H1 (cell line): ENCODE data around the gene SYNGR3. TPM values are rescaled to one million over a fixed set of nuclear protein-coding genes. Genes with fewer than 3 reads are reported as not detected.

ENCODE experiments used
- CTCF ChIA-PET: fragments of 300-600 bp; sonication (Branson Sonifier 250); formaldehyde crosslinking; loops from one replicate; lab custom pipeline; 2021; ENCODE audit not compliant: partially characterized antibody; lab: Charles Lee
- POLR2A ChIA-PET: fragments of 300-600 bp; sonication (Branson Sonifier 250); formaldehyde crosslinking; loops from one replicate; lab custom pipeline; 2021; ENCODE audit warnings: inconsistent platforms; ENCODE audit not compliant: partially characterized antibody; lab: Charles Lee
- DNase-seq, 2 experiments: peaks; one replicate each; pipeline versions ENCODE4 v3.0.0 to v3.0.0-alpha.2; 2010 to 2022; ENCODE audit warnings: low spot score in 2 of 2, low read depth in 1 of 2, mixed read lengths in 1 of 2
- FAIRE-seq: peaks from 2 replicates; lab custom pipeline; 2011; peaks lifted over from hg19 to GRCh38; lab: Jason Lieb, UNC
- H2AFZ ChIP-seq: 2 replicates; pipeline ENCODE4 v1.8.1; 2012; ENCODE audit warnings: low read length, inconsistent platforms
- H2AK5ac ChIP-seq: 2 replicates; pipeline ENCODE4 v1.6.1; 2013; ENCODE audit warnings: low read depth, low read length
- H2BK120ac ChIP-seq: replicated peaks from 2 replicates; pipeline ENCODE3; 2013; ENCODE audit warnings: low read depth, low read length, inconsistent platforms
- H2BK12ac ChIP-seq: 2 replicates; pipeline ENCODE4 v1.6.1; 2013; ENCODE audit warnings: low read depth, low read length
- H2BK15ac ChIP-seq: 2 replicates; pipeline ENCODE4 v1.6.1; 2013; ENCODE audit warnings: low read length
- H2BK20ac ChIP-seq: 2 replicates; pipeline ENCODE4 v1.6.1; 2013; ENCODE audit warnings: low read length
- H2BK5ac ChIP-seq: 2 replicates; pipeline ENCODE4 v1.6.1; 2013; ENCODE audit warnings: low read depth, low read length
- H3K14ac ChIP-seq: 2 replicates; pipeline ENCODE4 v1.6.1; 2013; ENCODE audit warnings: inconsistent platforms; ENCODE audit not compliant: insufficient read length
- H3K18ac ChIP-seq: 2 replicates; pipeline ENCODE4 v1.6.1; 2013; ENCODE audit warnings: low read length; ENCODE audit errors: extremely low read depth
- H3K23ac ChIP-seq: 2 replicates; pipeline ENCODE4 v1.6.1; 2013; ENCODE audit warnings: inconsistent platforms; ENCODE audit not compliant: insufficient read length
- H3K23me2 ChIP-seq: 2 replicates; pipeline ENCODE4 v1.6.1; 2013; ENCODE audit warnings: low read depth, low read length
- H3K27ac ChIP-seq: 2 replicates; pipeline ENCODE4 v1.6.1; 2011; ENCODE audit warnings: low read depth, low read length, inconsistent platforms
- H3K27me3 ChIP-seq, 4 experiments: replicated peaks in 1 of 4; 1 replicate in 1 of 4; 2 replicates in 3 of 4; pipeline versions ENCODE4 v1.6.1 to v1.8.1; 2011 to 2013; ENCODE audit warnings: low read length in 3 of 4, mild to moderate bottlenecking in 3 of 4, inconsistent platforms in 2 of 4, mixed read lengths in 2 of 4, moderate library complexity in 1 of 4; ENCODE audit not compliant: control insufficient read depth in 3 of 4, insufficient read depth in 3 of 4; ENCODE audit errors: extremely low read depth in 1 of 4
- H3K36me3 ChIP-seq, 4 experiments: 2 replicates each; pipeline versions ENCODE4 v1.6.1 to v1.8.1; 2011 to 2013; ENCODE audit warnings: mild to moderate bottlenecking in 4 of 4, low read length in 3 of 4, moderate library complexity in 2 of 4, control low read depth in 1 of 4, inconsistent platforms in 1 of 4; ENCODE audit not compliant: insufficient read depth in 4 of 4, control insufficient read depth in 2 of 4
- H3K4ac ChIP-seq: replicated peaks from 2 replicates; pipeline ENCODE3; 2013; ENCODE audit warnings: low read length, low read depth, mixed read lengths, inconsistent platforms; ENCODE audit not compliant: insufficient read length
- H3K4me1 ChIP-seq, 4 experiments: replicated peaks in 1 of 4; 1 replicate in 1 of 4; 2 replicates in 3 of 4; pipeline versions ENCODE4 v1.6.1 to v1.8.1; 2011 to 2013; ENCODE audit warnings: low read length in 3 of 4, inconsistent platforms in 2 of 4, mixed read lengths in 1 of 4; ENCODE audit not compliant: insufficient read depth in 4 of 4, control insufficient read depth in 3 of 4
- H3K4me2 ChIP-seq, 2 experiments: 2 replicates each; pipeline versions ENCODE4 v1.6.1 to v1.8.1; 2011 to 2013; ENCODE audit warnings: low read depth in 2 of 2, low read length in 2 of 2, control low read depth in 1 of 2, inconsistent platforms in 1 of 2, mild to moderate bottlenecking in 1 of 2; ENCODE audit not compliant: insufficient read depth in 1 of 2
- H3K4me3 ChIP-seq, 4 experiments: fragments of 200-600, 300-600 bp in 1 of 4; sonication (generic), shearing (Covaris generic), sonication (Bioruptor Twin) in 1 of 4; 2 replicates each; pipeline versions ENCODE4 v1.5.1 to v1.8.1; 2011 to 2016; ENCODE audit warnings: low read length in 4 of 4, low read depth in 3 of 4, control low read depth in 2 of 4, inconsistent platforms in 2 of 4, mild to moderate bottlenecking in 2 of 4, mixed read lengths in 1 of 4, moderate library complexity in 1 of 4; ENCODE audit not compliant: insufficient read depth in 2 of 4; ENCODE audit errors: extremely low read depth in 1 of 4
- H3K56ac ChIP-seq: replicated peaks from 2 replicates; pipeline ENCODE3; 2013; ENCODE audit warnings: low read depth, mild to moderate bottlenecking, mixed read lengths, low read length, inconsistent platforms; ENCODE audit not compliant: insufficient read length
- H3K79me1 ChIP-seq: 2 replicates; pipeline ENCODE4 v1.6.1; 2013; ENCODE audit warnings: low read depth, low read length, control low read depth
- H3K79me2 ChIP-seq, 2 experiments: 2 replicates each; pipeline versions ENCODE4 v1.6.1 to v1.8.1; 2012 to 2013; ENCODE audit warnings: low read length in 2 of 2, mild to moderate bottlenecking in 2 of 2, inconsistent platforms in 1 of 2; ENCODE audit not compliant: insufficient read depth in 2 of 2, control insufficient read depth in 1 of 2
- H3K9ac ChIP-seq, 4 experiments: replicated peaks in 1 of 4; 1 replicate in 1 of 4; 2 replicates in 3 of 4; pipeline versions ENCODE4 v1.6.1 to v1.8.1; 2011 to 2013; ENCODE audit warnings: low read depth in 3 of 4, low read length in 3 of 4, control low read depth in 2 of 4, mild to moderate bottlenecking in 2 of 4, moderate library complexity in 2 of 4, inconsistent platforms in 1 of 4; ENCODE audit errors: extremely low read depth in 1 of 4
- H3K9me3 ChIP-seq, 2 experiments: 2 replicates each; pipeline versions ENCODE4 v1.6.1 to v1.8.1; 2012 to 2013; ENCODE audit warnings: mild to moderate bottlenecking in 2 of 2, moderate library complexity in 2 of 2, control low read depth in 1 of 2, inconsistent platforms in 1 of 2, low read depth in 1 of 2, low read length in 1 of 2, mixed read lengths in 1 of 2; ENCODE audit not compliant: insufficient read depth in 2 of 2
- H4K20me1 ChIP-seq, 2 experiments: replicated peaks in 1 of 2; 2 replicates each; pipeline versions ENCODE3 to v1.8.1; 2011 to 2013; ENCODE audit warnings: inconsistent platforms in 2 of 2, low read length in 2 of 2, mild to moderate bottlenecking in 1 of 2; ENCODE audit not compliant: insufficient read depth in 2 of 2, control insufficient read depth in 1 of 2
- H4K5ac ChIP-seq: 2 replicates; pipeline ENCODE4 v1.6.1; 2013; ENCODE audit warnings: low read length, low read depth, mixed read lengths, inconsistent platforms; ENCODE audit not compliant: insufficient read length
- H4K8ac ChIP-seq: 2 replicates; pipeline ENCODE4 v1.8.0; 2013; ENCODE audit warnings: mild to moderate bottlenecking, moderate library complexity, low read length, inconsistent platforms; ENCODE audit not compliant: insufficient read depth; ENCODE audit errors: extremely low read depth
- H4K91ac ChIP-seq: replicated peaks from 2 replicates; pipeline ENCODE3; 2013; ENCODE audit warnings: low read length, mixed read lengths, inconsistent platforms; ENCODE audit not compliant: insufficient read length
- CBX8 ChIP-seq: fragments of 300-800, 300-1000 bp; sonication (generic); IDR thresholded peaks from 2 replicates; pipeline ENCODE4 v1.7.1; 2016; ENCODE audit warnings: low read depth, low read length, borderline replicate concordance
- NRF1 ChIP-seq: IDR thresholded peaks from 2 replicates; pipeline ENCODE4 v1.6.1; 2011; ENCODE audit warnings: mild to moderate bottlenecking, low read depth, low read length, improper control_type of control experiment
- WGBS, 2 experiments: shearing (Covaris generic) in 1 of 2; methylation state at CpG; one replicate each; pipeline versions ENCODE4 v1.1.6 to v1.1.7; 2013 to 2015; ENCODE audit warnings: low lambda C conversion rate in 2 of 2, mixed read lengths in 2 of 2, inconsistent platforms in 1 of 2, low coverage in 1 of 2, missing lambda C conversion rate in 1 of 2; ENCODE audit not compliant: insufficient replicate concordance in 2 of 2, insufficient coverage in 1 of 2, insufficient read length in 1 of 2; ENCODE audit errors: extremely low coverage in 1 of 2, missing lambda C conversion rate in 1 of 2; 5-methylcytosine and 5-hydroxymethylcytosine counted together
- polyA plus RNA-seq, 7 experiments: library from polyadenylated mRNA; depleted of rRNA in 3 of 7; stranded (reverse) in 5 of 7; unstranded in 2 of 7; fragments of >200 nt in 5 of 7; fragments of 200-250 nt in 2 of 7; gene quantifications; 1 replicate in 5 of 7; 2 replicates in 1 of 7; 4 replicates in 1 of 7; pipeline versions ENCODE4 v1.2.1 to v1.2.3, GENCODE V29; 2011 to 2013; ENCODE audit warnings: missing spikeins in 2 of 7, mixed read lengths in 2 of 7
- total RNA-seq: library from RNA; stranded (reverse); fragmentation: NEBNext Ultra II Directional; extraction: Animal tissue kit (Norgen Biotek cat#: 25700); gene quantifications from 2 replicates; pipeline ENCODE4 v1.2.1, GENCODE V29; 2021

Gene SYNGR3
- total and polyA plus RNA-seq, 2 of the 8 experiments (the other 6 are each of a cell fraction or from before 2014, with no cell fraction given): 36.2 to 49.9 TPM

- 94% methylated on average over 30 of the region's 33 CpGs; no CpG with 5 or more reads in 1 of the 2 experiments for WGBS, 2 experiments
- Histone ChIP-seq H3K4me1 (peaks cover 3 to 32% (median 26%) of the 10 kb centered on the region in 4 experiments), H2BK120ac (no peak overlapping the region), H2BK15ac (no peak overlapping the region), H3K27me3 (peaks cover 8 to 30% (median 29%) of the 10 kb centered on the region in 4 experiments; a peak in 6 of 7 replicates), H2BK5ac (no peak overlapping the region), H2BK20ac (no peak overlapping the region), H3K4me3 (no peak overlapping the region), H3K79me2 (peaks cover 3 to 13% of the 10 kb centered on the region in 2 experiments; a peak in 2 of 4 replicates), H4K20me1 (peaks cover 2 to 27% of the 10 kb centered on the region in 2 experiments), H3K9me3 (no peaks in the 10 kb centered on the region), H3K9ac (no peak overlapping the region), H3K14ac (no peak overlapping the region), H3K27ac (no peak overlapping the region), H4K5ac (no peak overlapping the region), H2AFZ (no peak overlapping the region), H3K4ac (no peak overlapping the region), H2AK5ac (no peak overlapping the region), H3K4me2 (no peak overlapping the region), H3K56ac (no peak overlapping the region), H2BK12ac (no peak overlapping the region), H3K18ac (no peak overlapping the region), H4K8ac (no peak overlapping the region), H4K91ac (no peak overlapping the region), H3K23ac (no peak overlapping the region), H3K79me1 (peaks cover 9% of the 10 kb centered on the region; the same call in 1 of the 2 replicates), H3K36me3 (peaks cover 11 to 33% (median 22%) of the 10 kb centered on the region in 4 experiments; a peak in 7 of 8 replicates), H3K23me2 (peaks cover 18% of the 10 kb centered on the region; the same call in 1 of the 2 replicates)
- FAIRE-seq: no peak
- DNase-seq: no peak
- CTCF ChIA-PET: interaction anchor here (0.7 to 1.5 kb wide), 4 partner anchors 19 to 55 kb away, joined by 3 to 5 read pairs (median 4); no protein-coding TSS in a partner anchor
- POLR2A ChIA-PET: interaction anchor here (0.9 to 28.2 kb wide), 10 partner anchors 8 to 201 kb away, joined by 3 to 736 read pairs (median 7); partner anchors contain the start of genes NDUFB10, RNF151, RPS2 and SYNGR3
- no peak for TF ChIP-seq NRF1
- TF ChIP-seq CBX8: no peak
Observed at GRCh38 chr16:1976951-1977874, 12.6 kb upstream of the SYNGR3 start.
